Measurements from ENCODE around the gene PRKCB.

Gene PRKCB

DNA sequence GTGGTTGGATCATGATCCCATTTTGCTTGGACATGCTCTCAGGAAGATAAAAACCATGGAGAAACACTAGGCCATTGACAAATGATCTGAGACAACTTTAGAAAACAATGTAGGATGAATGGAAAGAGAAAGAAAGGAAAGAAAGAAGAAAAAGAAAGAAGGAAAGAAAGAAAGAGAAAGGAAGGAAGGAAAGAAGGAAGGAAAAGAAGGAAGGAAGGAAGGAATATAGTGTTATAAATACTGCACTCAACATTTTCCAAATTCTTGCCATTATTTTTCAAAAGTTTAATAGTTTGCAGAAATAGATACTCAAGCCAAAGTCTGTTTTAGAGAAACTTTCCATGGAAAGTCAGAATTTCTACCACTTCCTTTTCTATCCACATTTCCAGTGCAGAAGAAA lies 381.2 kb downstream of the PRKCB start:
- Histone ChIP-seq H3K9ac (ENCODE audit: low read length) (no peak overlapping the region), H3K9me3 (ENCODE audit: insufficient read depth, low read length) (no peaks in the 10 kb centered on the region), H3K79me2 (ENCODE audit: low read length) (no peaks in the 10 kb centered on the region), H3K36me3 (replicated peaks; ENCODE audit: low read depth, low read length) (no peaks in the 10 kb centered on the region), H3K27ac (ENCODE audit: low read length) (no peak overlapping the region), H3K4me3 (ENCODE audit: low read length) (no peak overlapping the region), H3K27me3 (ENCODE audit: low read depth, low read length) (peaks cover 24% of the 10 kb centered on the region; the same call in 1 of the 2 replicates), H3K4me2 (ENCODE audit: low read length) (no peak overlapping the region), H4K20me1 (ENCODE audit: insufficient read depth, low read length) (no peaks in the 10 kb centered on the region), H3K4me1 (ENCODE audit: low read length) (no peaks in the 10 kb centered on the region), H2AFZ (ENCODE audit: low read depth, low read length) (no peak overlapping the region)
- TF ChIP-seq EZH2phosphoT487 (IDR thresholded peaks at IDR 0.05; ENCODE audit: low read depth): no peak
- TF ChIP-seq, protein P1, sequence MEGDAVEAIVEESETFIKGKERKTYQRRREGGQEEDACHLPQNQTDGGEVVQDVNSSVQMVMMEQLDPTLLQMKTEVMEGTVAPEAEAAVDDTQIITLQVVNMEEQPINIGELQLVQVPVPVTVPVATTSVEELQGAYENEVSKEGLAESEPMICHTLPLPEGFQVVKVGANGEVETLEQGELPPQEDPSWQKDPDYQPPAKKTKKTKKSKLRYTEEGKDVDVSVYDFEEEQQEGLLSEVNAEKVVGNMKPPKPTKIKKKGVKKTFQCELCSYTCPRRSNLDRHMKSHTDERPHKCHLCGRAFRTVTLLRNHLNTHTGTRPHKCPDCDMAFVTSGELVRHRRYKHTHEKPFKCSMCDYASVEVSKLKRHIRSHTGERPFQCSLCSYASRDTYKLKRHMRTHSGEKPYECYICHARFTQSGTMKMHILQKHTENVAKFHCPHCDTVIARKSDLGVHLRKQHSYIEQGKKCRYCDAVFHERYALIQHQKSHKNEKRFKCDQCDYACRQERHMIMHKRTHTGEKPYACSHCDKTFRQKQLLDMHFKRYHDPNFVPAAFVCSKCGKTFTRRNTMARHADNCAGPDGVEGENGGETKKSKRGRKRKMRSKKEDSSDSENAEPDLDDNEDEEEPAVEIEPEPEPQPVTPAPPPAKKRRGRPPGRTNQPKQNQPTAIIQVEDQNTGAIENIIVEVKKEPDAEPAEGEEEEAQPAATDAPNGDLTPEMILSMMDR (IDR thresholded peaks at IDR 0.05; ENCODE audit: low read depth, low read length): no peak

- peaks cover 24% of the 10 kb centered on the region; the same call in 1 of the 2 replicates for H3K27me3 ChIP-seq (ENCODE audit: low read depth, low read length)
- TF ChIP-seq EZH2phosphoT487 (IDR thresholded peaks at IDR 0.05; ENCODE audit: low read depth): no peak
- TF ChIP-seq, protein P1 (IDR thresholded peaks at IDR 0.05; ENCODE audit: low read depth, low read length): no peak
- no peaks in the 10 kb centered on the region for H3K36me3 ChIP-seq (replicated peaks; ENCODE audit: low read depth, low read length)
- H4K20me1 ChIP-seq (ENCODE audit: insufficient read depth, low read length): no peaks in the 10 kb centered on the region
- no peak overlapping the region for H3K27ac ChIP-seq (ENCODE audit: low read length)
- no peaks in the 10 kb centered on the region for H3K4me1 ChIP-seq (ENCODE audit: low read length)
- no peaks in the 10 kb centered on the region for H3K9me3 ChIP-seq (ENCODE audit: insufficient read depth, low read length)
- no peak overlapping the region for H3K9ac ChIP-seq (ENCODE audit: low read length)
- no peaks in the 10 kb centered on the region for H3K79me2 ChIP-seq (ENCODE audit: low read length)
- H3K4me3 ChIP-seq (ENCODE audit: low read length): no peak overlapping the region
- no peak overlapping the region for H3K4me2 ChIP-seq (ENCODE audit: low read length)
- H2AFZ ChIP-seq (ENCODE audit: low read depth, low read length): no peak overlapping the region
Observed at GRCh38 chr16:24217461-24217860, 381.7 kb downstream of the PRKCB start.

DNA sequence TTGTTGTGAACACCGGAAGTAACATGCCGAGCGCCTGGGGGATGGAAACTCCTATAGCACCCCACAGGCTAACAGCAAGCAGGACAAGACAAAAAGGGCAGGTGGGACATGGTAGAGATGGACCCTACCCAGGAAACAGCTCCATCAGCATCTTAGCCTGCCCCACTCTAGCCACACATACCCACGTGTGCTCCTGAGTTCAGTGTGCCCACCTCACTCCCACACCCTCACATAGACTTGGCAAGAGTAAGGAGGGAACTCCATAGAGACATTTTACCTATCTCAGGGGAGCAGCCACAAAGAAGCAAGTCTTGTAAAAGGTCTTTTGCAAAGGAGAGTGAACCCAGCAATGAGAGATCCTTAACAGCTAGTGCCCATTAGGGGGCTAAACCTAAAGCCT lies 382.5 kb downstream of the PRKCB start:
- TF ChIP-seq EZH2phosphoT487 (IDR thresholded peaks at IDR 0.05; ENCODE audit: low read depth): no peak
- TF ChIP-seq, protein P1 (IDR thresholded peaks at IDR 0.05; ENCODE audit: low read depth, low read length): no peak
- H3K4me2 ChIP-seq (ENCODE audit: low read length): no peak overlapping the region

GRCh38 chr16:24221219-24221618 lies 385.4 kb downstream of the PRKCB start:
- Histone ChIP-seq H3K9me3 (ENCODE audit: insufficient read depth, low read length) (no peaks in the 10 kb centered on the region), H3K36me3 (replicated peaks; ENCODE audit: low read depth, low read length) (no peaks in the 10 kb centered on the region), H3K4me1 (ENCODE audit: low read length) (no peaks in the 10 kb centered on the region), H4K20me1 (ENCODE audit: insufficient read depth, low read length) (no peaks in the 10 kb centered on the region), H3K79me2 (ENCODE audit: low read length) (no peaks in the 10 kb centered on the region), H3K4me3 (ENCODE audit: low read length) (no peak overlapping the region), H3K4me2 (ENCODE audit: low read length) (no peak overlapping the region), H3K27me3 (ENCODE audit: low read depth, low read length) (peaks cover 30% of the 10 kb centered on the region), H3K27ac (ENCODE audit: low read length) (no peak overlapping the region), H3K9ac (ENCODE audit: low read length) (no peak overlapping the region), H2AFZ (ENCODE audit: low read depth, low read length) (no peak overlapping the region)
- TF ChIP-seq, protein P1 (IDR thresholded peaks at IDR 0.05; ENCODE audit: low read depth, low read length): no peak
- TF ChIP-seq EZH2phosphoT487 (IDR thresholded peaks at IDR 0.05; ENCODE audit: low read depth): no peak

More for the DNA sequence above, 382.5 kb downstream of the PRKCB start:
- Histone ChIP-seq H4K20me1 (ENCODE audit: insufficient read depth, low read length) (no peaks in the 10 kb centered on the region), H3K36me3 (replicated peaks; ENCODE audit: low read depth, low read length) (no peaks in the 10 kb centered on the region), H3K27ac (ENCODE audit: low read length) (no peak overlapping the region), H3K4me3 (ENCODE audit: low read length) (no peak overlapping the region), H3K9ac (ENCODE audit: low read length) (no peak overlapping the region), H3K4me1 (ENCODE audit: low read length) (no peaks in the 10 kb centered on the region), H3K9me3 (ENCODE audit: insufficient read depth, low read length) (no peaks in the 10 kb centered on the region), H3K79me2 (ENCODE audit: low read length) (no peaks in the 10 kb centered on the region), H3K27me3 (ENCODE audit: low read depth, low read length) (peaks cover 27% of the 10 kb centered on the region), H2AFZ (ENCODE audit: low read depth, low read length) (no peak overlapping the region)

All from OCI-LY3 (cell line).